ENCODE data around the gene PSTPIP2. TPM values are rescaled to one million over a fixed set of nuclear protein-coding genes. Genes with fewer than 3 reads are reported as not detected.
A peak's percentile ranks its signal among the peaks of the same experiment; 100 is the strongest.
"Not testable (repeated sequence)": the region's sequence is repeated elsewhere in the genome, so short reads cannot be mapped to it uniquely, and the experiment has no call there.

The PSTPIP2 gene
- total RNA-seq, 2 experiments from 2014 or later: 14.3 TPM

DNA sequence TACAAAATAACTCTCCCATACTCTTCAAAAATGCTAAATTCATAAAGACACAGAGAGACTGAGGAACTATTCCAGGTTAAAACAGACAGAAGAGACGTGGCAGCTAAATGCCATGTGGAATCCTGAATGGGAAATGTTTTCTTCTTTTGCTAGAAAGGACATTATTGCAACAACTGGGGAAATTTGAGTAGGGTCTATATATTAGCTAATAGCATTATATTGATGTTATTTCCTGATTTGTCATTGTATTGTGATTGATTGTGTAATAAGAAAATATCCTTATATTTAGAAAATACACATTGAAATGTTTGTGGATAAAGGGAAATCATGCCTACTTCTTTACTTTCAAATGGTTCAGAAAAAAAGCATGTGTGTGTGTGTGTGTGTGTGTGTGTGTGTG lies 23.4 kb downstream of the PSTPIP2 start:
- intact Hi-C loops (cut with micrococcal nuclease): no loop called here
- Mint-ChIP-seq H3K27me3 (ENCODE audit: low read depth) (no peaks in the 10 kb centered on the region), H3K27ac (no peak overlapping the region)

DNA sequence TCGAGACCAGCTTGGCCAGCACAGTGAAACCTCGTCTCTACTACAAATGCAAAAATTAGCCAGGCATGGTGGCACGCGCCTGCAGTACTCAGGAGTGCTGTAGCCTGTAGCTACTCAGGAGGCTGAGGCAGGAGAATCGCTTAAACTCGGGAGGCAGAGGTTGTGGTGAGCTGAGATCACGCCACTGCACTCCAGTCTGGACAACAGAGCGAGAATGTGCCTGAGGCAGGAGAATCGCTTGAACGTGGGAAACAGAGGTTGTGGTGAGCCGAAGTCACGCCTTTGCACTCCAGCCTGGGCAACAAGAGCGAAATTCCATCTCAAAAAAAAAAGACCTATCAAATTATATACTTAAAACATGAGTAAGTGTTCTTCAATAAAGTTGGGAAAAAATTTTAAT lies 24.7 kb downstream of the PSTPIP2 start:
- H3K4me3 Mint-ChIP-seq; H3K27ac Mint-ChIP-seq; DNase-seq; H3K36me3 Mint-ChIP-seq (ENCODE audit: low read depth); H3K9me3 Mint-ChIP-seq; H3K27me3 Mint-ChIP-seq (ENCODE audit: low read depth); intact Hi-C loops (cut with micrococcal nuclease): not testable (repeated sequence)
- H3K4me1 Mint-ChIP-seq (ENCODE audit: low read depth): peaks cover 29% of the 10 kb centered on the region
- CTCF ChIA-PET: interaction anchor here (0.6 to 1.5 kb wide), 3 partner anchors 13 to 161 kb away, joined by 3 to 5 read pairs (median 4); no protein-coding TSS in a partner anchor

More for the DNA sequence above, 23.4 kb downstream of the PSTPIP2 start:
- CTCF ChIA-PET: no interaction called here
- peaks cover 1% of the 10 kb centered on the region for H3K36me3 Mint-ChIP-seq (ENCODE audit: low read depth)
- H3K9me3 Mint-ChIP-seq: no peaks in the 10 kb centered on the region
- H3K4me1 Mint-ChIP-seq (ENCODE audit: low read depth): peaks cover 30% of the 10 kb centered on the region
- DNase-seq: no peak
- H3K4me3 Mint-ChIP-seq: no peak overlapping the region

DNA sequence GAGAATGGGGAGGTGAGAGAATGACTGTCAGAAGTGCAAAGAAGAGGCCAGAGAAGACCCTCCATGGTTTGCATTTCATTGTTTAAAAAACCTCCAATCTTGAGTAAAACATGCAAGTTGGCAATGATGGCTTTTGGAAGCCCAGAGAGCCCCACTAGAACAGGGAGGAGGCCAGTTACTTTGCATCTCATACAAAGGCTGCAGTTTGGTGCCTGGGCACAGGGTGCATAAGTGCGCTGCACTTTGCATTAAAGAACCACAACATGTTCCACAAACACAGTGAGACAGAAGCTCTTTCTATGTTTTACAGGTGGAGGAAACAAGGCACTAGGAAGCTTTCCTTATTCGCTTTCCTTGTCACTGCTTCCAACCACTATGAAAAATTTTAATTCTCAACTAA lies 25.4 kb downstream of the PSTPIP2 start:
- Mint-ChIP-seq H3K9me3 (no peaks in the 10 kb centered on the region), H3K4me1 (ENCODE audit: low read depth) (peaks cover 30% of the 10 kb centered on the region), H3K27ac (no peak overlapping the region), H3K4me3 (no peak overlapping the region), H3K36me3 (ENCODE audit: low read depth) (peaks cover 1% of the 10 kb centered on the region), H3K27me3 (ENCODE audit: low read depth) (no peaks in the 10 kb centered on the region)
- intact Hi-C loops (cut with micrococcal nuclease): no loop called here
- no peak for DNase-seq
- CTCF ChIA-PET: interaction anchor here (0.6 to 1.5 kb wide), 5 partner anchors 9 to 160 kb away, joined by 3 to 5 read pairs (median 3); no protein-coding TSS in a partner anchor

DNA sequence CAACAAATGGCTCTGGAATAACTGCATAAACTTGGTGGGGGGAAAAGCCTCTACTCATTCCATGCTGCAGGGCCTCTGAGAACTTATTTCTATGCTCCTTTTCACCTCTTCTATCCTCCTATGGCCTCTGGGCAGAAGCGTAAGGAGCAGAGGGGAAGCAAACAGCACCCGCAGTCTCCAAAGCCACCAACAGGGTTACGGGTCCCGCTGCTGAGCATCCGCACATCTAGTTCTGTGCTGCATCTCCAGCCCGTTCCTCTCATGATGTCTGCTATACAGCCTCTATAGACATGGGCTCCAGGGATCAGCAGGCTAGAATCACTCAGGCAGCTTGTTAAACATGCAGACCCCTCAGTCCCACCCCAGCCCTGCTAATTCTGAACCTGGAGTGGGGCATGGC lies 25.9 kb downstream of the PSTPIP2 start:
- Mint-ChIP-seq H3K4me1 (ENCODE audit: low read depth) (peaks cover 31% of the 10 kb centered on the region), H3K27me3 (ENCODE audit: low read depth) (no peaks in the 10 kb centered on the region), H3K36me3 (ENCODE audit: low read depth) (peaks cover 1% of the 10 kb centered on the region), H3K9me3 (no peaks in the 10 kb centered on the region), H3K4me3 (no peak overlapping the region), H3K27ac (no peak overlapping the region)
- DNase-seq: no peak
- intact Hi-C loops (cut with micrococcal nuclease): no loop called here
- CTCF ChIA-PET: interaction anchor here (1.0 to 1.5 kb wide), 4 partner anchors 9 to 173 kb away, joined by 3 to 5 read pairs (median 3); no protein-coding TSS in a partner anchor

DNA sequence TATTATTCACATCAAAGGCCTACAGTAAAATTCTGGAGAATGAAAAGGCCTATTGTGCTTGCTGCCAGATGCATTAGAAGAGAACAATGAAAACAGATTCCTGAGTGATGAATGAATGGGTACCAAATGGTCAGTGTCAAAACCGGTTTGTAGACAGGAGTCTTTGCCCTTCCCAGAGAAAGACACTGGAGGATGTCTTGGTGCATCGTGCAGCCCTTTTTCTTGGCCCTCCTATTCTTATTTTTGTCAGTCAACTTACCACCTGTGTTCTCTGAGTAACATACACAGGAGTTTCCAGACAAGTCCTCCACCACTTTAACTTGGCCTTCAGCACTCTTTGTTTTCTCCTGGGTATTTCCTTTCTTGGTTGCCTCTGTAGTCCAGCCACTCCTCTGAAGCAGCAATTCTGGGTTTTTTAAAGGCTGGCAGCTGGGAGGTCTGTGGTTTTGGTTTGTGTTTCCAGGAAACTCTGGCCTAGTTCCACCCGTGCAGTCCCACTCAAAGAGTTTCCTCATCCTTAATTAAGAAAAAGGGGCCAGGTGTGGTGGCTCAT lies 29.4 kb downstream of the PSTPIP2 start:
- CTCF ChIA-PET: interaction anchor here (1.0 kb wide), 1 partner anchor 31 kb away, joined by 8 read pairs; no protein-coding TSS in a partner anchor
- no peaks in the 10 kb centered on the region for H3K9me3 Mint-ChIP-seq
- intact Hi-C loops (cut with micrococcal nuclease): loop anchor here (1.0 kb wide), 1 partner anchor 13 kb away; no protein-coding TSS in a partner anchor
- no peaks in the 10 kb centered on the region for H3K27me3 Mint-ChIP-seq (ENCODE audit: low read depth)
- peaks cover 43% of the 10 kb centered on the region for H3K4me1 Mint-ChIP-seq (ENCODE audit: low read depth)
- peaks cover 8% of the 10 kb centered on the region for H3K36me3 Mint-ChIP-seq (ENCODE audit: low read depth)
- H3K4me3 Mint-ChIP-seq: no peak overlapping the region
- DNase-seq: peak; percentile 58
- peak overlapping the region; percentile 65 for H3K27ac Mint-ChIP-seq

DNA sequence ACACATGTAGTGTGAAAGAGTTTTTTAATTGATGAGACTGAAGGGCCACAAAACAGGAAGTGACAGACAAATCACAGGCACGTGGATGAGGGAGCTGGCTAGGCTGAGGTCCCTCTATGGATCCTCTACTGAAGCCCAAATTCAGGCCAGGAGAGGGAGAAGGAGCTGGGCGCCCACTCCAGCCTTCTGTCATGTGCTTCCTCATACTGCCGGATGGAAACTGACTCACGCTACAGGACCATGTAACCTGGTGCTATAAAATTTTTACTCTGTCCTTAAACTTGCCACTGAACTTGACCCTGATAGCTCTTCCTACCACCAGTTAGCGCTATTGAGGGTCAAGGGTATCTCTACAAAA lies 31.3 kb downstream of the PSTPIP2 start:
- Mint-ChIP-seq H3K36me3 (ENCODE audit: low read depth) (peaks cover 8% of the 10 kb centered on the region), H3K4me3 (no peak overlapping the region), H3K4me1 (ENCODE audit: low read depth) (peaks cover 35% of the 10 kb centered on the region), H3K27ac (no peak overlapping the region), H3K27me3 (ENCODE audit: low read depth) (no peaks in the 10 kb centered on the region), H3K9me3 (no peaks in the 10 kb centered on the region)
- CTCF ChIA-PET: interaction anchor here (0.6 to 1.5 kb wide), 4 partner anchors 29 to 1107 kb away, joined by 3 to 7 read pairs (median 4); no protein-coding TSS in a partner anchor
- intact Hi-C loops (cut with micrococcal nuclease): no loop called here
- no peak for DNase-seq

DNA sequence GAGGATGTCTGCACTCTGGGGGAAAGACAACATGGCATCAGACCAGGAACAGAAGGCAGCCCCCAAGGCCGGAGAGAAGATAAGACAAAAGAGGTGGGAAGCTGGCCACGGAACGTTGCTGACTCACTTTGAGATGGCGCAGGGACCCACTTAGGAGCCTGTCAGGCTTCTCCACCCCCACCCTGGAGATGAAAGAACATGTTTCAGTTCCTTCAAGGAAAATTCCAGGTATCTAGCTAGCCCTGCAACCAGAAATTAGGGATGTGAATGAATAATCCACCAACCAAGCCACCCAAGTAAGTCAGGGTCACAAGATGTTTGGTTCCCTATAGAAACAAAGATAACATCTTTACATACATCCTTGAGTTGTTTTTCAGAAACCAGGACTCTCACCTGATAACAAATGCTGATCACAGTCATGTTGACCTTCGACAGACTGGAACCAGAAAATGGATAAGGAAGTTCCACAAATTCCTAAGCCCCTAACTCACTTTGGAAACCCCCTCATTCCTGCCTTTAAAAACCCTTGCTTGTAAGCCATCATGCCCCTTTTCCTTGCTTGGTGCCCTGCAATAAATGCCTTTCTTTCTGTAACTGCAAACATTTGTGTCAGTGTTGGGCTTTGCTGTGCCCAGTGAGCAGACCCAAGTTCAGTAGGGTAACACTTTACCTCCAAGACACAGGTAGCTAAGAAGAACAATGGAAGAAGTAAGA lies 31.9 kb downstream of the PSTPIP2 start:
- peaks cover 11% of the 10 kb centered on the region for H3K36me3 Mint-ChIP-seq (ENCODE audit: low read depth)
- H3K4me3 Mint-ChIP-seq: no peak overlapping the region
- H3K27ac Mint-ChIP-seq: no peak overlapping the region
- no peaks in the 10 kb centered on the region for H3K27me3 Mint-ChIP-seq (ENCODE audit: low read depth)
- peaks cover 35% of the 10 kb centered on the region for H3K4me1 Mint-ChIP-seq (ENCODE audit: low read depth)
- no peak for DNase-seq
- CTCF ChIA-PET: interaction anchor here (0.7 to 1.5 kb wide), 3 partner anchors 29 to 33 kb away, joined by 3 to 7 read pairs (median 3); no protein-coding TSS in a partner anchor
- intact Hi-C loops (cut with micrococcal nuclease): no loop called here
- H3K9me3 Mint-ChIP-seq: no peaks in the 10 kb centered on the region

DNA sequence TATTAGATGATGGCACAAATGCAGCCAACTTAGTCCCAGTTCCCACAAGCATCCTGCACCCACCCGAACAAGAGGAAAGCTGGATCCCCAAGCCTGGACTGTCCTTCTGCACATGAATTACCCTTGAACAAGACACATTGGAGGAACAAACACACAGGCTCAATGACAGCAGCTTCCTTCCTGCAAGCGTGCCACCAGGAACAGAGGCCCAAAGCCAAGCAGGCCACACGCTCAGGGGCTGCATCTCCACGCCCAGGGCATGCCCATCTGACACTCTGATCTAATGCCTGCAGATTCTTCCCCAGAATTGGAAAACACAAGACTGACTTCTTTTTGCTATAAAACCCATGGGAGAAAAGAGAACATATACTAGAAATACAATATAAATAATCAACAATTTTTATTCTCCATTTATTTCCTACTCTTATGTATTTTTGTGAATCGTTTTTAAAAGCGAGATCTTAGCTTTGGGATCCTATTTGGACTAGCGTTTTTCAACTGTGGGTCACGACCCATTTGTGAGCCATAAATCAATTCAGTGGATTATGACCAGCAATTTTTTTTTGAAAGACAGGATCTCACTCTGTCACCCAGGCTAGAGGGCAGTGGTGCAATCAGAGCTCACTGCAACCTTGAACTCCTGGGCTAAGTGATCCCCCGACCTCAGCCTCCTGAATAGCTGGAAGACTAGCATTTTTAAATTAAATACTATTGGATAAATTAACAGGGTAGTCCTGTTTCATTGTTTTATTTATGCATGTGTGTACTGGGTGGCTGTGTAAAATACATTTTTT lies 34.4 kb downstream of the PSTPIP2 start:
- CTCF ChIA-PET: no interaction called here
- Mint-ChIP-seq H3K36me3 (ENCODE audit: low read depth) (peaks cover 10% of the 10 kb centered on the region), H3K9me3 (no peaks in the 10 kb centered on the region), H3K4me3 (no peak overlapping the region), H3K4me1 (ENCODE audit: low read depth) (peaks cover 27% of the 10 kb centered on the region), H3K27ac (no peak overlapping the region), H3K27me3 (ENCODE audit: low read depth) (no peaks in the 10 kb centered on the region)
- DNase-seq: no peak
- intact Hi-C loops (cut with micrococcal nuclease): no loop called here

DNA sequence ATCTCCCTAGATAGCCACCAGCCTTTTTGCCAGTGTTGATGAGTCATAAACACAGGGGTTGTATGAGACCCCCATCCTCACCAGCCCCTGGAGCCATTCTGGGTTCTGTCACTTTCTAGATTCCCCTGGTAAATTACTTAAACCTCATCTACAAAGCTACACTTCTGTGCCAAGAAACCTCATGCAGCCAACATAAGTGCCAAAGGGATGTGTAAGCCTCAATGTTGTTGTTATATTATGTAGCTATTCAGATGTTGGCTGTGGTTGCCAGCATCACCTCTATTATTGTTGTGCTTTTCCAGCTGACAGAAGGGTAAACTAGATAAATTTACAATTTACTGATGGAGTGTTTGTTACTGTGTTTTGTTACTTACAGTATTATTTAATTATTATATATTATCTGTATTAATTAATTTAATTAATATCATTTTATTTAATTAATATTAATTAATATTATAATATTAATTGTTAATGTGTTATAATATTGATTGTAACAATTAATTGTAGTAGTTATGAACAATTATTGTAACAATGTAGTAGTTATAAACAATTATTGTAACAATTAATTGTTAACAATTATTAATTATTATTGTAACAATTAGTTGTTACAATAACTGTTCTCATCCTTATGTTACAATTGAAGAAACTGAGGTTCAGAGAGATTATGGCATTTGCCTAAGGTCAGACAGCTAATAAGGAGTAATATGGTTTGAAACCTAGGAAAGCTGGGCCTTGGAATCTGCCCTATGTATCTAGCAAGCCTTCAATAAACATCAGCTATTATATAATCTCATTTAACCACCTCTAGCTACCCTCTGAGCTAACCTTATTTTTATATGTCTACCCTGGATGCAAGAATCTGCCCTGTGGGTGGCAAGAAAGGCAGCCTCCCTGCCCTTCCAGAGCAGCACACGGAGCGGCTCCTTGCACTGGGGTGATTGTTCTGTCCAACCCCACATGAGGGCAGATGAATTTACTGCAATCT lies 36.1 kb downstream of the PSTPIP2 start:
- Mint-ChIP-seq H3K27ac (peak overlapping the region; percentile 42), H3K4me3 (no peak overlapping the region), H3K36me3 (ENCODE audit: low read depth) (peaks cover 10% of the 10 kb centered on the region), H3K27me3 (ENCODE audit: low read depth) (no peaks in the 10 kb centered on the region), H3K9me3 (no peaks in the 10 kb centered on the region), H3K4me1 (ENCODE audit: low read depth) (peaks cover 13% of the 10 kb centered on the region)
- intact Hi-C loops (cut with micrococcal nuclease): no loop called here
- DNase-seq: no peak
- CTCF ChIA-PET: interaction anchor here (0.8 to 1.0 kb wide), 2 partner anchors 16 to 62 kb away, joined by 3 read pairs; no protein-coding TSS in a partner anchor

DNA sequence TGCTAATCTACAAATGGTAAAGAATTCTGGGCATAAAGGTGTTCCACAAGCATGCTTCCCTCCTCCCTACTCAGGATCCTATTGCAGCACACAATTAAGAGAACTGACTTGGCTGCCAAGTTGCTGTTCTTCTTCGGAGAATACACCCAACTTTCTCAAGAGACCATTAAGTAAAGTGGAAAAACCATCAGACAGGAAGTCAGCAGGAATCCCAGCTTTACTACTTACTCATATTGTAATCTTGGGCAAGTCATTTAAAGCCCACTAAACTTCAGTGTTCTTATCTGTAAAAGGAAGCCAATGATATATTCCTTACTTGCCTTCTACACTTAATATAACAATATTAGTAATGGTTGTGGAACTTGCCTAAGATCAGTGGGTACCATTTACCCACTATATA lies 37.8 kb downstream of the PSTPIP2 start:
- H3K4me1 Mint-ChIP-seq (ENCODE audit: low read depth): peaks cover 1% of the 10 kb centered on the region
- peaks cover 5% of the 10 kb centered on the region for H3K36me3 Mint-ChIP-seq (ENCODE audit: low read depth)

DNA sequence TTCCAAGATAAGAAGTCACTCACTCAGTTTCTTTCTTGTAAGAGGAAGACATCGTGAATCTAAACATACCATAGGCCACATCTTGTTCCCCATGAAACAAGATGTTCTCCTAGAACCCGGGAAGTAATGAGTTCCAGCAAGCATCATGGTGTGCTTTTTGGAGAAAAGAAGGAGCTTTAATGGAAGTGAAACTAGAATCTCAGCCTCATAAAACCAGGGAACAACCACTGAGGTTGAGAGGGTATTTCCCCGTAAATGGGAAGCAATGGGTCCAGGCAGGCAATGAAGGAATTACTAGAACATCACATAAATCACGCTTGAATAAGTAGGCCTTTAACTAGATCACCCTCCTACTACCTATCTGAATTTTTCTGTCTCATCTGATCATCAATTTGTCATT lies 40.3 kb downstream of the PSTPIP2 start:
- peaks cover 14% of the 10 kb centered on the region for H3K4me1 Mint-ChIP-seq (ENCODE audit: low read depth)
- no peaks in the 10 kb centered on the region for H3K9me3 Mint-ChIP-seq
- CTCF ChIA-PET: interaction anchor here (0.6 to 1.0 kb wide), 2 partner anchors 14 to 27 kb away, joined by 3 to 4 read pairs; no protein-coding TSS in a partner anchor
- intact Hi-C loops (cut with micrococcal nuclease): no loop called here
- DNase-seq: no peak
- H3K27me3 Mint-ChIP-seq (ENCODE audit: low read depth): peaks cover 6% of the 10 kb centered on the region
- no peak overlapping the region for H3K4me3 Mint-ChIP-seq
- peaks cover 8% of the 10 kb centered on the region for H3K36me3 Mint-ChIP-seq (ENCODE audit: low read depth)
- H3K27ac Mint-ChIP-seq: no peak overlapping the region

More for the DNA sequence above, 37.8 kb downstream of the PSTPIP2 start:
- no peaks in the 10 kb centered on the region for H3K9me3 Mint-ChIP-seq
- no peaks in the 10 kb centered on the region for H3K27me3 Mint-ChIP-seq (ENCODE audit: low read depth)
- CTCF ChIA-PET: interaction anchor here (0.7 to 1.0 kb wide), 3 partner anchors 22 to 833 kb away, joined by 3 read pairs; no protein-coding TSS in a partner anchor
- DNase-seq: no peak
- H3K4me3 Mint-ChIP-seq: no peak overlapping the region
- H3K27ac Mint-ChIP-seq: no peak overlapping the region
- intact Hi-C loops (cut with micrococcal nuclease): no loop called here

Data from activated naive CD4-positive, alpha-beta T cell treated with anti-CD3 and anti-CD28 coated beads for 36 hours (primary cell).